GM12801 (cell line): Measurements from ENCODE around the gene ARHGAP12.

ENCODE experiments used
- TF ChIP-seq, protein P1 (sequence below): IDR thresholded peaks from one replicate; pipeline ENCODE4 v1.5.1; 2011; ENCODE audit warnings: control low read depth; ENCODE audit not compliant: insufficient read length; ENCODE audit errors: extremely low read depth

ARHGAP12 gene

GRCh38 chr10:31905586-31905985 lies 23.0 kb downstream of the ARHGAP12 start:
- TF ChIP-seq, protein P1, sequence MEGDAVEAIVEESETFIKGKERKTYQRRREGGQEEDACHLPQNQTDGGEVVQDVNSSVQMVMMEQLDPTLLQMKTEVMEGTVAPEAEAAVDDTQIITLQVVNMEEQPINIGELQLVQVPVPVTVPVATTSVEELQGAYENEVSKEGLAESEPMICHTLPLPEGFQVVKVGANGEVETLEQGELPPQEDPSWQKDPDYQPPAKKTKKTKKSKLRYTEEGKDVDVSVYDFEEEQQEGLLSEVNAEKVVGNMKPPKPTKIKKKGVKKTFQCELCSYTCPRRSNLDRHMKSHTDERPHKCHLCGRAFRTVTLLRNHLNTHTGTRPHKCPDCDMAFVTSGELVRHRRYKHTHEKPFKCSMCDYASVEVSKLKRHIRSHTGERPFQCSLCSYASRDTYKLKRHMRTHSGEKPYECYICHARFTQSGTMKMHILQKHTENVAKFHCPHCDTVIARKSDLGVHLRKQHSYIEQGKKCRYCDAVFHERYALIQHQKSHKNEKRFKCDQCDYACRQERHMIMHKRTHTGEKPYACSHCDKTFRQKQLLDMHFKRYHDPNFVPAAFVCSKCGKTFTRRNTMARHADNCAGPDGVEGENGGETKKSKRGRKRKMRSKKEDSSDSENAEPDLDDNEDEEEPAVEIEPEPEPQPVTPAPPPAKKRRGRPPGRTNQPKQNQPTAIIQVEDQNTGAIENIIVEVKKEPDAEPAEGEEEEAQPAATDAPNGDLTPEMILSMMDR: no peak

GRCh38 chr10:31902625-31903024 lies 26.0 kb downstream of the ARHGAP12 start:
- TF ChIP-seq, protein P1: no peak

DNA sequence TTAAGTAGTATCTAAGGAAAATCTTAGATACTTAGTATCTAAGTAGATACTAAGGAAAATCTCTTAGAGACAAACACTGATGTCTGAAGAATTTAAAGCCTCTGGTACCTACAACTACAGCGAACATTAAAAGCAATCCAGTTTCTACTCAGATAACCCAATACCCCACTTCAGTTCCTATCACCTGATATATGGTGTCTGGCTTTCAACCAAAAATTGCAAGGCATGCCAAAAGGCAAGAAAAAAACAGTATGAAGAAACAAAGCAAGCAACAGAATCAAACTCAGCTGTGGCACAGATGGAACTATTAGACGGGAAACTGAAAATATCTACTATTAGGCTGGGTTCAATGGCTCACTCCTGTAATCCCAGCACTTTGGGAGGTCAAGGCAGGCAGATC lies 31.1 kb downstream of the ARHGAP12 start:
- TF ChIP-seq, protein P1: no peak

DNA sequence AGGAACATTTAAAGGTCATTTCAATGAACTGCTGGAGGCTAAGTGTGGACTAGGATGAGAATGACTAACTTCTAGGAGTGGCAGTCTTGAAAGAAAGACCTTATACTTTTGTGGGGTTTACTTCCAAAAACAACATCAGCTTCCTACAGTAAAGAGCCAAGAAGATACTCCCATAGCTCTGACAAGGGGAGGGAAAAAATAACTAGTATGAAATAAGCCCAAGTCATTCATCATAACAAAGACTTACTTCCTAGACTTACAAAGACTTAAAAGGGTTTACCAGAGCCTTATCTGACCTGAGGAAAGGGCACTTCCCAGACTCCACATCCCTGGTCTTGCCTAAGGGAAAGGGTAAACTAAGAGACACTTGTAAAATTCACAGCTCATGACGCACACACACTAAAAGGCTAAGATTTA lies 31.7 kb downstream of the ARHGAP12 start:
- TF ChIP-seq, protein P1: no peak

DNA sequence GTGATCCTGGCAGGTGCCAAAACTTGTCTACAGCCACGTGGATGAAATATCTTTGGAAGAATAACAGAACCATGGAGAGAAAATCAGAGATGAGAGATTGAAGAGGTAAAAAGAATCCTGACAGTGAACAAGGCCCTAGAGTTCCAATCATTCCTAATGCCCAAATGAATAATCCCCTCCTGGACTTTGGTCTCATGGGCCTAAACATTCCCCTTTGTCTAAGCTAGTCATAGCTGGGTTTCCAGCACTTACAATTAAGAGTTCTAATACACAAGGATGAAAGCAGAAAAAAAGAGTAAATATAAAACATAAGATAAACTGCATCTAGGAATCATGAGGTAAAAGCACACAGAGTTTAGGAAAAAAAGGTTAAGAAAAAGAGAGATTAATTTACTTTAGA lies 40.2 kb downstream of the ARHGAP12 start:
- TF ChIP-seq, protein P1: no peak

GRCh38 chr10:31887850-31888249 lies 40.8 kb downstream of the ARHGAP12 start:
- TF ChIP-seq, protein P1: no peak

DNA sequence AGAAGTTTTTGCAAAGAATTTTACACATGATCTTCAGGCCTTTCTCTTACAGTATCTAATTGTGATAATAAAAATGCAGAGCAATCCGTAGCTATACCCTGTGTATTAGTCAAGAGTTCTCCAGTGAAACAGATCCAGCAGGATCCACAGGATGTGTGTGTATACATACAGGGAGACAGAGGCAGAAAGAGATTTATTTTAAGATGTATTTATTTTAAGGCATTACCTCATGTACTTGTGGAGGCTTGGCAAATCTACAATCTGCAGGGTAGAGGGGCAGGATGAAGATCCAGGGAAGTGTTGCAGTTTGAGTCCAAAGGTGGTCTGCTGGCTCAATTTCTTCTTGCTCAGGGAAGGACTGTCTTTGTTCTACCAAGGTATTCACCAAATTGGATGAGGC lies 41.7 kb downstream of the ARHGAP12 start:
- TF ChIP-seq, protein P1: no peak

- TF ChIP-seq, protein P1: no peak
Observed at GRCh38 chr10:31885971-31886370, 42.7 kb downstream of the ARHGAP12 start.
